ENCODE data around the gene XRCC4. TPM values are rescaled to one million over a fixed set of nuclear protein-coding genes. Genes with fewer than 3 reads are reported as not detected.

XRCC4 gene
- total and polyA plus RNA-seq, 9 of the 15 experiments (the other 6 are each of a cell fraction or from before 2014, with no cell fraction given) = 13.6 to 61.6 (median 22.4) TPM

DNA sequence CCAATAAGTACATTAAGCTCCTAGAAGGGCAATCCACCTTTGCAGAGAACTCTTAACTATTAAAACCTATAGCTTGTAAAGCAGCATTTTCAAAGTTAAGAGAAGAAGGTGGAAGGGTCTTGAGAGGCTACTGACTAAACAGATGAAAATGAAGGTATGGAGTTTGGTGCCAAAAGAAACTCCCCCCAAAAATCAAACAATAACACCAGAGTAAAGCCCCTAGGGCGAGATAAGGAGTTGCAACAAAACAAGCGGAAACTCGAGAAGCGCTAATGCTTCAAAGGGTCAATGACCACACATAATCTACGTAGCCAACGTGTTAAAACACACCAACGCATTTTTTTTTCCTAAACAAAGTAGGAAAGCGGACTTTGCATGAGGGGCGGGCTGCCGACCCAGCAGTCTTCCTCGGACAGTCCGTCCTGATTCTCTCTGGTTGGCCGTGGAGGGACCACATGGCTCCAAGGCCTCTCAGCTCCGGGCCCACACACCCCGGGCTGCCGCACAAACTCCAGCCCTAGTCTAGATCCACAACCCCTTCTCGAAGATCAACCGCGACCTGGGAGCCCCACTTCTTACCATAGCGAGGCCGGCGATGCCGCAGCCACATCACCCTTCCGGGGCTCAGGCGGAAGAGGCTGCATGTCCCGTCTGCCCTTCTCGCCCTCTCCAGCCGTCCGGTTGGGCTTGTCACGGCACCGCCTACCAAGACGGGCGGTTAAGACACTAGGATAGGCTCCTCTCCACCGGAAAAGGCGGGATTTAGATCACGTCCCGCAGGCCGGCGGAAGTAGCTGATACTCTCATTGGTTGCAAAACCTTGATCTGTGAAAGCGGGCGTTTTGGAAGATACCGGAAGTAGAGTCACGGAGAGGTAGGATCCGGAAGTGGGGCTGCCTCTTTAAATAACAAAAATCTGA is at the start of gene XRCC4, which contains the start of gene TMEM167A (continued):
- TF ChIP-seq, protein P1, sequence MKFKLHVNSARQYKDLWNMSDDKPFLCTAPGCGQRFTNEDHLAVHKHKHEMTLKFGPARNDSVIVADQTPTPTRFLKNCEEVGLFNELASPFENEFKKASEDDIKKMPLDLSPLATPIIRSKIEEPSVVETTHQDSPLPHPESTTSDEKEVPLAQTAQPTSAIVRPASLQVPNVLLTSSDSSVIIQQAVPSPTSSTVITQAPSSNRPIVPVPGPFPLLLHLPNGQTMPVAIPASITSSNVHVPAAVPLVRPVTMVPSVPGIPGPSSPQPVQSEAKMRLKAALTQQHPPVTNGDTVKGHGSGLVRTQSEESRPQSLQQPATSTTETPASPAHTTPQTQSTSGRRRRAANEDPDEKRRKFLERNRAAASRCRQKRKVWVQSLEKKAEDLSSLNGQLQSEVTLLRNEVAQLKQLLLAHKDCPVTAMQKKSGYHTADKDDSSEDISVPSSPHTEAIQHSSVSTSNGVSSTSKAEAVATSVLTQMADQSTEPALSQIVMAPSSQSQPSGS (CRISPR knock-in tag; IDR thresholded peaks at IDR 0.05) = no peak
- TF ChIP-seq ZNF780A (CRISPR knock-in tag; IDR thresholded peaks at IDR 0.05) (no peak), PHF8 (IDR thresholded peaks at IDR 0.05; ENCODE audit: borderline replicate concordance, low read length) (peak; percentile 94), NCOA1 (IDR thresholded peaks at IDR 0.05; ENCODE audit: low read depth) (no peak; the same call in 1 of the 2 replicates), ZNF280B (CRISPR knock-in tag; IDR thresholded peaks at IDR 0.05) (no peak), JUNB (CRISPR knock-in tag; conservative IDR thresholded peaks at IDR 0.05) (no peak), KAT7 (CRISPR knock-in tag; IDR thresholded peaks at IDR 0.05; ENCODE audit: borderline replicate concordance) (0 out of 2 replicates have a peak, but pooled peaks have one; percentile 17), CTCFL (IDR thresholded peaks at IDR 0.05; ENCODE audit: borderline replicate concordance, insufficient read depth, low read depth, low read length, poor library complexity, severe bottlenecking) (no peak), HDAC1 (IDR thresholded peaks at IDR 0.05) (peak in 1 of 2 experiments; percentile 90; a peak in 2 of 4 replicates), RFX7 (CRISPR knock-in tag; IDR thresholded peaks at IDR 0.05) (no peak), FOXJ2 (tag; IDR thresholded peaks at IDR 0.05) (peak; percentile 24; the same call in 1 of the 2 replicates), KHSRP (IDR thresholded peaks at IDR 0.05) (no peak), NR4A1 (CRISPR knock-in tag; IDR thresholded peaks at IDR 0.05) (no peak), NR4A1 (tag; IDR thresholded peaks at IDR 0.05) (no peak)
- TF ChIP-seq, protein P2, sequence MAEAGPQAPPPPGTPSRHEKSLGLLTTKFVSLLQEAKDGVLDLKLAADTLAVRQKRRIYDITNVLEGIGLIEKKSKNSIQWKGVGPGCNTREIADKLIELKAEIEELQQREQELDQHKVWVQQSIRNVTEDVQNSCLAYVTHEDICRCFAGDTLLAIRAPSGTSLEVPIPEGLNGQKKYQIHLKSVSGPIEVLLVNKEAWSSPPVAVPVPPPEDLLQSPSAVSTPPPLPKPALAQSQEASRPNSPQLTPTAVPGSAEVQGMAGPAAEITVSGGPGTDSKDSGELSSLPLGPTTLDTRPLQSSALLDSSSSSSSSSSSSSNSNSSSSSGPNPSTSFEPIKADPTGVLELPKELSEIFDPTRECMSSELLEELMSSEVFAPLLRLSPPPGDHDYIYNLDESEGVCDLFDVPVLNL (CRISPR knock-in tag; IDR thresholded peaks at IDR 0.05; ENCODE audit: low read depth) = peak; percentile 76; the same call in 1 of the 2 replicates
